Activated T-cell treated with anti-CD3 and anti-CD28 coated beads, Interleukin-2, amount 50 U/mL, for 72 hours (primary cell): ENCODE measurements around the gene KLK10. TPM values are rescaled to one million over a fixed set of nuclear protein-coding genes. Genes with fewer than 3 reads are reported as not detected.
A peak's percentile ranks its signal among the peaks of the same experiment; 100 is the strongest.
"Not testable (repeated sequence)": the region's sequence is repeated elsewhere in the genome, so short reads cannot be mapped to it uniquely, and the experiment has no call there.

Source experiments
- ATAC-seq, 2 donors: fragments of 150-1000 bp; cut with Tn5 transposase; replicated peaks in 1 of 2; 2 replicates each; pipeline ENCODE4 v1.10.0; 2021; ENCODE audit warnings: moderate library complexity in 2 of 2, mild to moderate bottlenecking in 1 of 2
- DNase-seq, 2 donors: peaks; one replicate each; pipeline ENCODE4 v3.0.0; 2021 to 2022; ENCODE audit warnings: mixed read lengths in 1 of 2
- H3K27ac Mint-ChIP-seq: one replicate; pipeline ENCODE4 v1.8.0; 2022; ENCODE audit warnings: mild to moderate bottlenecking, moderate library complexity, mixed read lengths
- H3K27me3 Mint-ChIP-seq: one replicate; pipeline ENCODE4 v1.8.0; 2022; ENCODE audit warnings: low read depth, mixed read lengths
- H3K36me3 Mint-ChIP-seq, 2 donors: one replicate each; pipeline ENCODE4 v1.8.0; 2022; ENCODE audit warnings: mixed read lengths in 2 of 2, mild to moderate bottlenecking in 1 of 2; ENCODE audit not compliant: insufficient read depth in 2 of 2
- H3K4me1 Mint-ChIP-seq: one replicate; pipeline ENCODE4 v1.8.0; 2022; ENCODE audit warnings: low read depth, mixed read lengths
- H3K4me3 Mint-ChIP-seq, 2 donors: one replicate each; pipeline ENCODE4 v1.8.0; 2022; ENCODE audit warnings: mild to moderate bottlenecking in 2 of 2, mixed read lengths in 2 of 2, moderate library complexity in 2 of 2
- H3K9me3 Mint-ChIP-seq, 2 donors: one replicate each; pipeline ENCODE4 v1.8.0; 2022; ENCODE audit warnings: mixed read lengths in 2 of 2
- total RNA-seq, 2 donors: library from RNA; stranded (reverse); gene quantifications; one replicate each; pipeline ENCODE4 v1.2.3, GENCODE V29; 2022

Gene KLK10
- total RNA-seq, 2 donors from 2014 or later: not detected

DNA sequence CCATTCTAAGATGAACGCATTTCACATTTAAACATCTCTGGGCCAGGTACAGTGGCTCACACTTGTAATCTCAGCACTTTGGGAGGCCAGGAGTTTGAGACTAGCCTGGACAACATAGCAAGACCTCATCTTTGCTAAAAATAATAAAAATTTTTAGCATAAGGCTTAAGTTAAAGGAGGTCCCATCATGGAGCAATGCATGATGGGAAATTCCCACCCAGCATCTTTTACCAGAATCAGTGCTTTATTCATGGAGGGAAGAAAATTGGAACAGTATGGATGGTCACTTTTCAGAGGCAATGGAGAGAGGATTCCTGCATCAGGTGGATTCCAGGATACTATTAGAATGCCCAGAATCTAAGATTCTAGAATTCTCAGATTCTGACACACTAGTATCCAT lies 14.3 kb downstream of the KLK10 start:
- Mint-ChIP-seq H3K9me3 (no peaks in the 10 kb centered on the region), H3K27me3 (peaks cover 18% of the 10 kb centered on the region), H3K36me3 (no peaks in the 10 kb centered on the region), H3K4me3 (no peak overlapping the region), H3K4me1 (no peaks in the 10 kb centered on the region), H3K27ac (no peak overlapping the region)
- DNase-seq (no peak), ATAC-seq (no peak)

DNA sequence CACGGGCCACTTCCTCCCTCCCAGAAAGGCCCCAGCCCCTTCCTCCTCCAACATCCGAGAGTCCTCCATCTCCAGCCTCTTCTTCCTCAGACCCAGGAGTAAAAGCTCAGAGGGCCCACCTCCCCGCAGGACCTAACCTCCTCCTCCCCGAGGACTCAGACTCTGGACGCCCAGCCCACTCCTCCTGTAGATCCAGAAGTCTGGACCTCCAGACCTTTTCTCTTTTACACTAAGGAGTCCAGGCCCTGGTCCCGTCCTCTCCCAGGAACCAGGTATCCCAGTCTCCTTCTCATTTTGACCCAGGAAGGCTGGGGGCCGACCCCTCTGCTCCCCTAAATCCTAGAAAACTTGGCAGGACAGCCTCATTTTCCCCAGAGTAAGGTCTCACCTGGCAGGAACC lies 16.2 kb downstream of the KLK10 start:
- H3K27ac Mint-ChIP-seq: no peak overlapping the region
- no peaks in the 10 kb centered on the region for H3K4me1 Mint-ChIP-seq
- no peak for ATAC-seq

DNA sequence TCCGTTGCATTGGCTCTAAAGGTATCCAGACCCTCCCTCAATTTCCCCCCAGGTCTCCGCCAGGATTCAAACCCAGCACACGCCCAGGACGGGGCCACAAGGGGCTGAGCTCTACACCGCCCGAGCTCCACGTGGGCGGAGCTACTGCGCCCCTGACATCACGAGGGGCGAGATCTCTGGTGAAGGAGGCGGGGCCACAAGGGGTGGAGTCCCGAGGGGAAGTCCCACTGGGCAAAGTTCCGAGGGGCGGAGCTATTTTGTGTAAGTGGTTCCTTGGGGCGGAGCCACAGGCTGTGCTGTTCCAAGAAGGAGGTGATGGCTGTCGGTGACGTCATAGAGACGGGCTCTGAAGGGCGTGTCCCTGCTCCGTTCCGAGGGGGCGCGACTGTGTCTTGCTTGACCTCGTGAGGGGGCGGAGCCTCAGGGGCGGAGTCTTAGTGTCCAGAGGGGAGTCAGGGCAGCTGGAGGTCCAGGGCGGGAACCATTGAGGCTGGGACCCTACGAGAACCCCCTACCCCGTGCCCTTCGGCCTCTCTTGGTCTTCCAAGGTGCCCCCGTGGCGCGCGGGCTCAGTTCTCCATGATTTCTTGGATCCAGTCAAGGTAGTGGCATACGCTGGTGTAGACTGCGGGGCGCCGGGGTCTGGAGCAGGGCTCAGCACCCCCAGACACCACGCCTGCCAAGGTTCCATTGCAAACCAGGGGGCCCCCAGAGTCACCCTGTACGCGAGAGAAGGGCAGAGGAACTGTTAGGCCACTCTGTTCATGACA lies 16.8 kb downstream of the KLK10 start:
- ATAC-seq (peak; percentile 31 to 35), DNase-seq (peak; percentile 22)
- Mint-ChIP-seq H3K27me3 (peaks cover 28% of the 10 kb centered on the region), H3K9me3 (no peaks in the 10 kb centered on the region), H3K4me3 (peak overlapping the region in 1 of 2 donors; percentile 42), H3K27ac (no peak overlapping the region), H3K4me1 (no peaks in the 10 kb centered on the region), H3K36me3 (no peaks in the 10 kb centered on the region)

More for the DNA sequence above, 16.2 kb downstream of the KLK10 start:
- H3K9me3 Mint-ChIP-seq: no peaks in the 10 kb centered on the region
- H3K36me3 Mint-ChIP-seq: no peaks in the 10 kb centered on the region
- no peak overlapping the region for H3K4me3 Mint-ChIP-seq
- peaks cover 23% of the 10 kb centered on the region for H3K27me3 Mint-ChIP-seq
- DNase-seq: no peak

DNA sequence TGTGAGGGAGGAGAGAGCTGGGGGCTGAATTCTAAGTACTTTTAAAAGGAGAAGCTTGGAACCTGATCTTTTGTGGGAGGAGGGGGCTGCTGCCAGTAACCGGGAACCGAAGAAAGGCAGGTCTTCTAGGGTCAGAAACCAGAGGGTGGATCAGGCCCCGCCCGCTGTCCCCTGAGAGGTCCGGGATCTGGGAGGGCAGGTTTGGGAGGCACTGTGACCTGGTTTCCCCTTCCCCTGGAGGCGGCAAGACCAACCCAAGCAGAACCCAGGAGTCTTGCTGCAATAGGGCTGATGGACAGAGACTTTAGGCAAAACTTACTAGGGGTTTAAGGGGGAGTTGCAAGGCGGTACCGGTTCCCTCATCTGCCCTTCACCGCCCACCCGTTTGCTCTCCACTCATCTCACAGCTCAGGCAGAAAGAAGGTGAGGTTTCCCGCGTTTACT lies 17.4 kb downstream of the KLK10 start:
- H3K4me1 Mint-ChIP-seq: no peaks in the 10 kb centered on the region
- DNase-seq (no peak), ATAC-seq (no peak)
- no peaks in the 10 kb centered on the region for H3K9me3 Mint-ChIP-seq
- peaks cover 28% of the 10 kb centered on the region for H3K27me3 Mint-ChIP-seq
- H3K4me3 Mint-ChIP-seq: peak overlapping the region in 1 of 2 donors; percentile 42
- no peaks in the 10 kb centered on the region for H3K36me3 Mint-ChIP-seq
- H3K27ac Mint-ChIP-seq: no peak overlapping the region

DNA sequence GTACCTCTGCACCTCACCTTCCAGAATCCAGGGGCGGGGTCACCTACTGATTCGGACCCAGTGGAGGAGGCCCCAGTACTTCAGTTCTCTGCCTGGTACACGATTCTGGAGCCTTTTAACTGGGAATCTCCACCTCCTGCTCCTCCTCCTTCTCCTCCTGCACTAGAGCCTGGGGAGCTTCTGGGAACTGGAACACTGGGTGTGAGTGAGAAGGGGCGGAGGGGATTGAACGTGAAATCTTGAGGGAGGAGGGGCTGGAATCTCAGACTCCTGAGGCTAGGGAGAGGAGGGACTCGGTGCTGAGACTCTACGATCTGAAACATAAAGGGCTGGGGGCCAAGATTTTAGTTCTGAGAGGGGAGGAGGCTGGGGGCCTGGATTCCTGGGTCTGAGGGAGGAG lies 18.0 kb downstream of the KLK10 start, which contains the start of gene KLK8:
TSS of gene KLK8 (minus strand) at position 90 of the 400 bp plus-strand sequence. CDS start 437 bp downstream, outside the sequence.
- Mint-ChIP-seq H3K27me3 (peaks cover 28% of the 10 kb centered on the region), H3K4me1 (no peaks in the 10 kb centered on the region), H3K9me3 (no peaks in the 10 kb centered on the region), H3K4me3 (peak within 1 kb of the TSS in 1 of 2 donors; percentile 42), H3K36me3 (no peaks in the 10 kb centered on the region), H3K27ac (no peak within 1 kb of the TSS)
- no peak for DNase-seq
- no peak for ATAC-seq

DNA sequence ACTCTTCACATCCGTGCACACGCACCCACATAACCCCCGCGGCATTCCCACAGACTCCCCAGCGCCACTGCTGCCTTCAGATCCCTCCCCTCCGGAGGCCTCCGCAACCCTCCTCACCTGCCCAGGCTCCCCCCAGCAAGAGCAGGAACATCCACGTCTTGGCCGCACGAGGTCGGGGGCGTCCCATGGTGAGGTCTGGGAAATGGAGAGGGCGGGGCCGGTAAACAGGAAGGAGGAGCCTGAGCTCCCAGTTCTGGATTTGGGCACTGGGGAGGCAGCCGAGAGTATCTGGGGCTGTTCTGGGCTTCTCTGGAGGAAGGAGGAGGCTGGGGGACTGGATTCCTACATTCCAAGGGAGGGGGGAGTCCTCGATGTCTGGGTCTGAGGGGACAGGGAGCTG lies 18.5 kb downstream of the KLK10 start:
- no peak for DNase-seq
- H3K4me1 Mint-ChIP-seq: no peaks in the 10 kb centered on the region
- no peak overlapping the region for H3K4me3 Mint-ChIP-seq
- no peaks in the 10 kb centered on the region for H3K9me3 Mint-ChIP-seq
- no peak for ATAC-seq
- H3K27ac Mint-ChIP-seq: no peak overlapping the region
- peaks cover 28% of the 10 kb centered on the region for H3K27me3 Mint-ChIP-seq
- H3K36me3 Mint-ChIP-seq: no peaks in the 10 kb centered on the region

DNA sequence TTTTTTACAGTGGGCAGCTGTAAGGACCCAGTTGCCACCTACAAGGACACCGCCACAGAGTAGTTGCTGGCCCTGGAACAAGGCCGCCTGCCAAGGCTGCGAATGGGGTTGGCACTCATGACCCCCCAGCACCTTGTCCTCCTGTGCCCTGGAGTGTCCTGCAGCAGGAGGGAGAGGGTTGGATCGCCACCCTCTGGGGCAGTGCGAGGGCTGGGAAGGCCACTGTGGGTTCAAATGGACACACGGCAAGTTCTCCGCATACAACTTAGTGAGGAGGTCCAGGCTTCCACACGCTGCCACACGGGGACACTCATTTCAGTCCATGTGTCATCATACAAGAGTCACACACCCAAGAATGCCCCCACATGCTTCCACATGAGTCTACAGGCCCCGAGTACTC lies 19.1 kb downstream of the KLK10 start:
- H3K9me3 Mint-ChIP-seq: no peaks in the 10 kb centered on the region
- no peak for ATAC-seq
- H3K4me1 Mint-ChIP-seq: no peaks in the 10 kb centered on the region

DNA sequence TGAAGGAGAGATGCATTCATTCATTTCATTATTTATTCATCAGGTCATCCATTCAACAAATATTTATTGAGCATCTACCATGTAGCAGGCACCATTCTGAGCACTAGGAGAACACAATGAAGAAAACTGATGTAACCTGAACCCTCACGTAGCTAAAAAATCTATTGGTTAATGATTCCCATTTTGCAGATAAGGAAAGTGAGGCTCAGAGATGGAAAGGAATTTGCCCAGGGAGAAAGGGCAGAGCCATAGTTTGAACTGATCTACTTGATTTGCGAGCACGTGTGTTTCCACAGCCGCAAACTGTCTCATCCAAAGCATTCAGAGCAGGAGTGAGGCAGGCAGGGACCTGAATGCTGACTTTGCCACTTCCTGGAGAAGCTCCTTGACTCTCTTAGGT lies 20.8 kb downstream of the KLK10 start:
- Mint-ChIP-seq H3K4me3 (no peak overlapping the region), H3K27me3 (peaks cover 28% of the 10 kb centered on the region), H3K27ac (no peak overlapping the region), H3K9me3 (no peaks in the 10 kb centered on the region), H3K36me3 (no peaks in the 10 kb centered on the region), H3K4me1 (no peaks in the 10 kb centered on the region)
- ATAC-seq (no peak), DNase-seq (no peak)

More for the DNA sequence above, 19.1 kb downstream of the KLK10 start:
- Mint-ChIP-seq H3K36me3 (no peaks in the 10 kb centered on the region), H3K27me3 (peaks cover 28% of the 10 kb centered on the region), H3K4me3 (no peak overlapping the region), H3K27ac (no peak overlapping the region)
- no peak for DNase-seq

DNA sequence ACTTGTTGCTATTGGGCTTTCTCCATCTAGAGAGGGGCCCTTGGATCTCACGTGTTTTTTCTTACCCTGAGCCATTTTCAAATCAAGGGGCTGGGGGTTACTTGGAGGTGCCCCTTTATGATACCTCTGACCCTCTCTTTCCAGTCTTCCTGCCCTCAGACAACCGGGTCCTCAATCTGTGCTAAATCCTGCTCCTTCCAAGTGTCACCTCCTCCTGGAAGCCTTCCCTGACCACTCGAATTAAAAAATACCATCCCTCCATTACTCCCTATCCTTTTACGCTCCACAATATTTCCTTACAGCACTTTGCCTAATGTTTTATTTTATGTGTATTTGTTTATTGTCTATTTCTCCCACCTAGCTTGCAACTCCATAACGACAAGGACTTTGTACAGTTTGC lies 21.4 kb downstream of the KLK10 start:
- DNase-seq: no peak
- no peak overlapping the region for H3K4me3 Mint-ChIP-seq
- ATAC-seq: no peak
- no peak overlapping the region for H3K27ac Mint-ChIP-seq
- no peaks in the 10 kb centered on the region for H3K4me1 Mint-ChIP-seq
- H3K9me3 Mint-ChIP-seq: no peaks in the 10 kb centered on the region
- peaks cover 28% of the 10 kb centered on the region for H3K27me3 Mint-ChIP-seq
- H3K36me3 Mint-ChIP-seq: no peaks in the 10 kb centered on the region

DNA sequence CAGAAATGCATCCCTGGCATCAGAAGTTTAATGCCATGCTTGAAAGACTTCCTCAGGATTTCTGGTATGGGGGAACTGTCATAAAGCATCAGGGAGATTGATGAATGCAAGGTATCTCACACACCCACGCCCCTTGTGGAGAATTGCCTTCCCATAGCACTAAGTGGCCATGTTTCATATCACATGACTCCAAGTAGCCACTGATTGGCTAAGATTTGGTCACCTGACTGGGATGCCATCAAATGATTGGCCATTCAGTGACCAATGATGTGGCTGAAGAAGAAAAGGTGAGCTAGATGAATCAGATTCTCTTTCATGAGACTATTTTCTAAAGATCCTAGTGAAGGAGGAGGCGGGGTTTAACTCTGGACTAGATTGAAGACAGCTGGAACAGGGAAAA lies 25.4 kb downstream of the KLK10 start:
- H3K9me3 Mint-ChIP-seq: peaks cover 0 to 1% of the 10 kb centered on the region in 2 donors
- ATAC-seq: no peak
- DNase-seq: no peak
- peaks cover 24% of the 10 kb centered on the region for H3K27me3 Mint-ChIP-seq
- H3K4me1 Mint-ChIP-seq: no peaks in the 10 kb centered on the region
- H3K36me3 Mint-ChIP-seq: no peaks in the 10 kb centered on the region
- no peak overlapping the region for H3K4me3 Mint-ChIP-seq
- H3K27ac Mint-ChIP-seq: no peak overlapping the region

DNA sequence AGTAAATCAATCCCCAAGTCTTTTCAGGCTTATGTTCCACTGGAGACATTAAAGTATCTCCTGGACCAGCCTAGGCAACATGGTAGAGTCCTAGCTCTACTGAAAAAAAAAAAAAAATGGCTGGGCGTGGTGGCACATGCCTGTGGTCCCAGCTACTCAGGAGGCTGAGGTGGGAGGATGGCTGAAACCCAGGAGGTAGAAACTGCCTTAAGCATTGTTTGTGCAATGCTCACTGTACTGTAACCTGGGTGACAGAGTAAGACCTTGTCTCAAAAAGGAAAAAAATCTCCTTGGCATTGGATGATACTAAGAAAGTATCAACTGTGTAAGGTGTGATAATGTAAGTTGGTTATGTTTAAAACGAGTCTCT lies 26.9 kb downstream of the KLK10 start:
- Mint-ChIP-seq H3K9me3 (peaks cover 0 to 1% of the 10 kb centered on the region in 2 donors), H3K4me1 (no peaks in the 10 kb centered on the region), H3K27ac (no peak overlapping the region), H3K4me3 (no peak overlapping the region), H3K36me3 (no peaks in the 10 kb centered on the region), H3K27me3 (peaks cover 22% of the 10 kb centered on the region)
- DNase-seq (no peak), ATAC-seq (no peak)

DNA sequence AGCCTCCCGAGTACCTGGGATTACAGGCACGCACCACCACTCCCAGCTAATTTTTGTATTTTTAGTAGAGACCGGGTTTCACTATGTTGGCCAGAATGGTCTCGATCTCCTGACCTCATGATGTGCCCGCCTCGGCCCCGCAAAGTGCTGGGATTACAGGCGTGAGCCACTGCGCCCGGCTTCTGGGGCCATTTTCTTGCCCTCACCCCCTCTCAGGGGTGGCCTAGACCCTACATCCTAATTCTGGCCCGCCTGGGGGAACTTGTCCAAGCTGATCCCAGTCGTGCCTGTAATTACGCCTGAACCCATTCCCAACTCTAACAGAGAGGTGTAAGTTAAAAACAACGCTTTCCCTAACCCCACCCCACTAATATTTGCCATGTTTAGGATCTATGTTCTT lies 35.1 kb downstream of the KLK10 start:
- not testable (repeated sequence) for DNase-seq, H3K9me3 Mint-ChIP-seq, H3K36me3 Mint-ChIP-seq, H3K4me3 Mint-ChIP-seq, ATAC-seq, H3K27ac Mint-ChIP-seq, H3K4me1 Mint-ChIP-seq
- peaks cover 62% of the 10 kb centered on the region for H3K27me3 Mint-ChIP-seq

DNA sequence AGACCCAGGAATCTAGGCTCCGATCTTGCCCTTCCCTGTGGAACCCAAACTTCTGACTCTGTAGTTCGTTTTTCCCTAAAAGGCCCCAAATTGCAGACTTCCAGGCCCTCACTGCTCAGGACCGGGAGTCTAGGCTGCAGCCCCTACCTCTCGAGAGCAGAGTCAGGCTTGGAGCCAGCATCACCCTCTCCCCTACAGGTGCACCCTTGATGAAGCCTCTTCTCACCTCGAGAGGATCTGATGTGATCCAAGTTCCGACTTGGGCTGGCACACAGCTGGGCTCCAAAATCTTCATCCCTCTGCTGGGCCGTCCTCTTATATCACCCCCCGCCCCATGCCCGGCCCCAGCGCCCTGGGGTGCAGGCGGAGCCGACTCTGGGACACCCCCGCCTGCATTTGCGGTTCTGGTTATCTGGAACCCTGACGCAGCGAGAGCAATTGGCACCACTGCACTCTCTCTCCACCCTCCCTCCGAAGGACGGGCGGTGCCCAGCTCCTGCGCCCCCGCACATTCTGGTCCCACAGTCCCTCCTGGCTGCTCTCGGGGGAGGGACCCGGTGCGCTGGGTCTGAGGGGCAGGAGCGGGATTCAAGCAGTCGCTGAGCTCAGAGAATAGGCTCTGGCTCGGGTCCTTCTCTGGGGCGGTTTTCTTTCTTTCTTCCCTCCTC lies 35.8 kb downstream of the KLK10 start, which contains the start of gene KLK7:
TSS of gene KLK7 (minus strand) at position 293 of the 668 bp plus-strand sequence. CDS start 1,518 bp downstream, outside the sequence.
- no peaks in the 10 kb centered on the region for H3K4me1 Mint-ChIP-seq
- ATAC-seq (no peak), DNase-seq (no peak)
- peaks cover 59% of the 10 kb centered on the region for H3K27me3 Mint-ChIP-seq
- no peak within 1 kb of the TSS for H3K4me3 Mint-ChIP-seq
- no peaks in the 10 kb centered on the region for H3K36me3 Mint-ChIP-seq
- H3K27ac Mint-ChIP-seq: no peak within 1 kb of the TSS
- no peaks in the 10 kb centered on the region for H3K9me3 Mint-ChIP-seq
